Gastrocnemius medialis (tissue), 4 donors: ENCODE results near the gene DENND1A.

Source experiments
- CTCF ChIP-seq, 5 experiments: fragments of 450-650 bp in 3 of 5; fragments of 200-600 bp in 2 of 5; sonication (generic) in 2 of 5; IDR thresholded peaks in 4 of 5; conservative IDR thresholded peaks in 1 of 5; 1 replicate in 4 of 5; 2 replicates in 1 of 5; pipeline ENCODE4 v1.5.1; 2016 to 2019; ENCODE audit warnings: antibody characterized with exemption in 5 of 5, mild to moderate bottlenecking in 3 of 5, moderate library complexity in 3 of 5
- POLR2A ChIP-seq, 2 donors: fragments of 450-650 bp; IDR thresholded peaks; one replicate each; pipeline ENCODE4 v1.6.1; 2017; ENCODE audit warnings: antibody characterized with exemption in 2 of 2, mild to moderate bottlenecking in 2 of 2, moderate library complexity in 2 of 2

- TF ChIP-seq CTCF (IDR thresholded peaks at IDR 0.05 in 4 of 5, conservative IDR thresholded peaks at IDR 0.05 in 1 of 5) (no peak), POLR2A (IDR thresholded peaks at IDR 0.05) (no peak)
Measured at GRCh38 chr9:123468541-123468940, 461.4 kb downstream of the DENND1A start.
